GM12878 (cell line): Measurements from ENCODE around the gene KRT34.

Source experiments
- ATF2 ChIP-seq: IDR thresholded peaks from 2 replicates; pipeline ENCODE4 v1.6.1; 2012; ENCODE audit warnings: low read length, inconsistent platforms
- CREB1 ChIP-seq: IDR thresholded peaks from 2 replicates; pipeline ENCODE4 v1.6.1; 2012; ENCODE audit warnings: low read depth, mild to moderate bottlenecking, inconsistent platforms
- CTCF ChIP-seq, 3 experiments: IDR thresholded peaks in 2 of 3; conservative IDR thresholded peaks in 1 of 3; 2 replicates each; pipeline ENCODE4 v1.5.1; 2011; ENCODE audit warnings: low read depth in 3 of 3, low read length in 3 of 3, mild to moderate bottlenecking in 3 of 3, control low read depth in 2 of 3, moderate library complexity in 2 of 3, inconsistent platforms in 1 of 3, mixed read lengths in 1 of 3; ENCODE audit not compliant: control insufficient read depth in 2 of 3, insufficient read depth in 1 of 3; ENCODE audit errors: extremely low read depth in 1 of 3
- GABPA ChIP-seq: IDR thresholded peaks from 2 replicates; pipeline ENCODE4 v1.6.1; 2014; ENCODE audit warnings: antibody characterized with exemption, low read depth, mild to moderate bottlenecking, inconsistent platforms
- KDM1A ChIP-seq: fragments of 200-600 bp; sonication (generic); IDR thresholded peaks from 2 replicates; pipeline ENCODE4 v1.6.1; 2016; ENCODE audit warnings: borderline replicate concordance
- NFIC ChIP-seq: IDR thresholded peaks from 2 replicates; pipeline ENCODE4 v1.6.1; 2012; ENCODE audit warnings: low read depth, mild to moderate bottlenecking, inconsistent platforms, low read length, moderate library complexity
- NR2F1 ChIP-seq: fragments of 450-650 bp; conservative IDR thresholded peaks from 2 replicates; pipeline ENCODE4 v1.6.1; 2017; ENCODE audit warnings: mild to moderate bottlenecking
- POLR2AphosphoS2 ChIP-seq: IDR thresholded peaks from 2 replicates; pipeline ENCODE4 v1.6.1; 2011; ENCODE audit warnings: low read depth, mild to moderate bottlenecking, low read length, improper control_type of control experiment, moderate library complexity
- YY1 ChIP-seq: IDR thresholded peaks from 2 replicates; pipeline ENCODE4 v1.6.1; 2011; ENCODE audit warnings: low read depth, mild to moderate bottlenecking, low read length
- ZNF687 ChIP-seq: fragments of 450-650 bp; IDR thresholded peaks from 2 replicates; pipeline ENCODE4 v1.6.1; 2017; ENCODE audit warnings: mild to moderate bottlenecking, moderate library complexity

- TF ChIP-seq NR2F1 (no peak), YY1 (no peak), ZNF687 (no peak), NFIC (no peak), ATF2 (no peak), POLR2AphosphoS2 (no peak), KDM1A (no peak), CTCF (IDR thresholded peaks at IDR 0.05 in 2 of 3, conservative IDR thresholded peaks at IDR 0.05 in 1 of 3; ENCODE audit: control insufficient read depth in 2 of 3, extremely low read depth in 1 of 3, insufficient read depth in 1 of 3, low read depth in 3 of 3, low read length in 3 of 3) (no peak), GABPA (no peak), CREB1 (no peak)
Observed at GRCh38 chr17:41407226-41407625, 25.1 kb upstream of the KRT34 start.
